Activated naive CD4-positive, alpha-beta T cell treated with anti-CD3 and anti-CD28 coated beads for 36 hours (primary cell): ENCODE results near the gene TGM3. TPM values are rescaled to one million over a fixed set of nuclear protein-coding genes. Genes with fewer than 3 reads are reported as not detected.

Source experiments
- CTCF ChIA-PET: fragments of 350-600 bp; sonication (Branson Sonifier 250); formaldehyde crosslinking; loops from one replicate; lab custom pipeline; 2021; ENCODE audit warnings: antibody characterized with exemption; lab: Charles Lee
- DNase-seq: peaks from one replicate; pipeline ENCODE4 v3.0.0-alpha.2; 2020
- H3K27ac Mint-ChIP-seq: one replicate; pipeline ENCODE4 v1.8.0; 2021; ENCODE audit warnings: mild to moderate bottlenecking, mixed read lengths
- H3K27me3 Mint-ChIP-seq: one replicate; pipeline ENCODE4 v1.8.0; 2021; ENCODE audit warnings: low read depth, mixed read lengths
- H3K36me3 Mint-ChIP-seq: one replicate; pipeline ENCODE4 v1.8.0; 2021; ENCODE audit warnings: low read depth, mixed read lengths
- H3K4me1 Mint-ChIP-seq: one replicate; pipeline ENCODE4 v1.8.0; 2021; ENCODE audit warnings: low read depth, mixed read lengths
- H3K4me3 Mint-ChIP-seq: one replicate; pipeline ENCODE4 v1.8.0; 2021; ENCODE audit warnings: mild to moderate bottlenecking, moderate library complexity, mixed read lengths
- H3K9me3 Mint-ChIP-seq: one replicate; pipeline ENCODE4 v1.8.0; 2021; ENCODE audit warnings: mixed read lengths
- intact Hi-C: fragments of 100-400 bp; cut with micrococcal nuclease; formaldehyde crosslinking; loops from one replicate; pipeline ENCODE4 v1.15.1; 2023
- total RNA-seq, 2 experiments: library from RNA; stranded (reverse); gene quantifications; one replicate each; pipeline ENCODE4 v1.2.3, GENCODE V29; 2021

Gene TGM3
- total RNA-seq, 2 experiments from 2014 or later, result not detected

- no peak for DNase-seq
- Mint-ChIP-seq H3K27me3 (peaks cover 8% of the 10 kb centered on the region), H3K9me3 (no peaks in the 10 kb centered on the region), H3K27ac (no peak overlapping the region), H3K4me1 (no peaks in the 10 kb centered on the region), H3K4me3 (no peak overlapping the region), H3K36me3 (no peaks in the 10 kb centered on the region)
- CTCF ChIA-PET, result interaction anchor here (0.6 kb wide), 1 partner anchor 97 kb away, joined by 3 read pairs; no protein-coding TSS in a partner anchor
- intact Hi-C loops, result no loop called here
Measured at GRCh38 chr20:2353231-2353630, 57.4 kb downstream of the TGM3 start.

GRCh38 chr20:2357114-2357513 lies 61.3 kb downstream of the TGM3 start:
- H3K9me3 Mint-ChIP-seq, result peaks cover 17% of the 10 kb centered on the region
- DNase-seq, result no peak
- H3K4me3 Mint-ChIP-seq, result no peak overlapping the region
- peaks cover 15% of the 10 kb centered on the region for H3K27me3 Mint-ChIP-seq
- intact Hi-C loops, result no loop called here
- no peak overlapping the region for H3K27ac Mint-ChIP-seq
- H3K4me1 Mint-ChIP-seq, result no peaks in the 10 kb centered on the region
- CTCF ChIA-PET, result interaction anchor here (0.6 to 1.5 kb wide), 3 partner anchors 30 to 268 kb away, joined by 3 to 6 read pairs (median 3); no protein-coding TSS in a partner anchor
- no peaks in the 10 kb centered on the region for H3K36me3 Mint-ChIP-seq

DNA sequence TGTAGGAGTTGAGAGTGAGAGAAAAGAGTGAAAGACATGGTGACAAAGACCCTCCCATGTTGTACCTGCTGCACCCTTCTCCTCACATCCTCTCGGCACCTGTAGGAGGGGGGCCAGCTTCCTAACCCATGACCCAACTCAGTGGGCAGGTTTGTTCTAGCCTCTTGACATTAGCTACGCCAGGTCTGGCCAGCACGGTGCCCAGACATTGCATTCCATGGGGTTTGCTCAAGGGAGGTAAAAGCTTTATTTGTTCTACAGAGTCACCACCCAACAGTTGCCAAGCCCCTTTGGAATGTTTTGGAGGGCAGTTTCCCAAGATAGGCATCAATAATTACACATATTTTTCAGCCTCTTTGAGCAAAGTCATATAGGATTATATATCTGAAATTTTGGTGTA lies 62.2 kb downstream of the TGM3 start:
- Mint-ChIP-seq H3K36me3 (no peaks in the 10 kb centered on the region), H3K4me3 (no peak overlapping the region), H3K27me3 (peaks cover 15% of the 10 kb centered on the region), H3K9me3 (peaks cover 17% of the 10 kb centered on the region), H3K4me1 (no peaks in the 10 kb centered on the region), H3K27ac (no peak overlapping the region)
- intact Hi-C loops, result no loop called here
- CTCF ChIA-PET, result no interaction called here
- DNase-seq, result no peak

DNA sequence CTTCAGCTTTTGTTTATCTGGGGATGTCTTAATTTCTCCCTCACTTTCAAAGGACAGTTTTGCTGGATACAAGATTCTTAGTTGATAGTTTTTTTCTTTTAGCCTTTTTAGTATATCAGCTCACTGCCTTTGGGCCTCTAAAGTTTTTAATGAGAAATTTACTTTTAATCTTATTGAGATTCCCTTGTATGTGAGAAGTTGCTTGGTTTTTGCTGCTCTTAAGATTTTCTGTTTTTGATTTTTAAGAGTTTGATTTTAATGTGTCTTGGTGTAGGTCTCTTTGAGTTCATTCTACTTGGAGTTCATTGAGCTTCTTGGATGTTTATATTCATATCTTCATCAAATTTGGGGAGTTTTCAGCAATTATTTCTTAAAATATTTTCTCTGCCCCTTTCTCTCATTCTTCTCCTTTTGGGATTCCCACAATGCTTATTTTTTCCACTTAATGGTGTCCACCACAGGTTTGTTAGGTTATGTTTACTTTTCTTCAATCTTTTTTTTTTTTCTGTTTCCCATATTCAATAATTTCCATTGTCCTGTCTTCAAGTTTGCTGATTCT lies 65.3 kb downstream of the TGM3 start:
- CTCF ChIA-PET, result interaction anchor here (0.6 kb wide), 2 partner anchors 124 to 751 kb away, joined by 3 read pairs; no protein-coding TSS in a partner anchor
- H3K9me3 Mint-ChIP-seq, result peaks cover 17% of the 10 kb centered on the region
- H3K4me3 Mint-ChIP-seq, result no peak overlapping the region
- no peaks in the 10 kb centered on the region for H3K36me3 Mint-ChIP-seq
- peaks cover 10% of the 10 kb centered on the region for H3K27me3 Mint-ChIP-seq
- intact Hi-C loops, result no loop called here
- no peak overlapping the region for H3K27ac Mint-ChIP-seq
- H3K4me1 Mint-ChIP-seq, result no peaks in the 10 kb centered on the region
- DNase-seq, result no peak

DNA sequence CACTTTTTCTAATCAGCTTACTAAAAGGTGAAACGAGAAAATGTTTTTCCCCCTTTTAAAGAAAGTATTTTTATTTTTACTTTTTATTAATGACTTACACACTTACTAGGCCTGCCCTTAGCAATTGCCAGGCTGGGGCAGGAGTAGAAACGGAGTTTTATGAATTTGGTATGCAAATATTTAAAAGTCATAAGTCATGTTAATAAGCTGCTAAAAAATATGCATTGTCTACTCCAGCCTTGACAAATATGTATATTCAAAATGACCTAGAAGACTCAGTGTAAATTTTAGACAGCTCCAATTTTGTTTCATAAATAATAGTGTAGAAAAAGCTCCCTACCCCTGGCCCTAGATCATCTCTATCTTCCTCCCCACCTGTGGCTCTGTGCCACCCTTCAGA lies 67.4 kb downstream of the TGM3 start:
- no peak overlapping the region for H3K27ac Mint-ChIP-seq
- no peak overlapping the region for H3K4me3 Mint-ChIP-seq
- peaks cover 16% of the 10 kb centered on the region for H3K27me3 Mint-ChIP-seq
- no peaks in the 10 kb centered on the region for H3K36me3 Mint-ChIP-seq
- intact Hi-C loops, result no loop called here
- H3K9me3 Mint-ChIP-seq, result peaks cover 17% of the 10 kb centered on the region
- no peak for DNase-seq
- no peaks in the 10 kb centered on the region for H3K4me1 Mint-ChIP-seq
- CTCF ChIA-PET, result interaction anchor here (1.8 kb wide), 1 partner anchor 16 kb away, joined by 5 read pairs; no protein-coding TSS in a partner anchor

GRCh38 chr20:2363587-2363986 lies 67.8 kb downstream of the TGM3 start:
- Mint-ChIP-seq H3K27ac (no peak overlapping the region), H3K4me1 (no peaks in the 10 kb centered on the region), H3K9me3 (peaks cover 17% of the 10 kb centered on the region), H3K36me3 (no peaks in the 10 kb centered on the region), H3K4me3 (no peak overlapping the region), H3K27me3 (peaks cover 16% of the 10 kb centered on the region)
- CTCF ChIA-PET, result interaction anchor here (1.8 kb wide), 1 partner anchor 17 kb away, joined by 5 read pairs; no protein-coding TSS in a partner anchor
- DNase-seq, result no peak
- intact Hi-C loops, result no loop called here

GRCh38 chr20:2364044-2364443 lies 68.2 kb downstream of the TGM3 start:
- Mint-ChIP-seq H3K9me3 (peaks cover 18% of the 10 kb centered on the region), H3K36me3 (no peaks in the 10 kb centered on the region), H3K4me1 (no peaks in the 10 kb centered on the region), H3K27me3 (peaks cover 16% of the 10 kb centered on the region), H3K27ac (no peak overlapping the region), H3K4me3 (no peak overlapping the region)
- CTCF ChIA-PET, result no interaction called here
- DNase-seq, result no peak
- intact Hi-C loops, result no loop called here

- Mint-ChIP-seq H3K4me3 (no peak overlapping the region), H3K9me3 (peaks cover 16% of the 10 kb centered on the region), H3K36me3 (no peaks in the 10 kb centered on the region), H3K27me3 (peaks cover 18% of the 10 kb centered on the region), H3K4me1 (no peaks in the 10 kb centered on the region), H3K27ac (no peak overlapping the region)
- CTCF ChIA-PET, result interaction anchor here (0.8 kb wide), 1 partner anchor 88 kb away, joined by 3 read pairs; no protein-coding TSS in a partner anchor
- intact Hi-C loops, result no loop called here
- no peak for DNase-seq
Measured at GRCh38 chr20:2365091-2365490, 69.3 kb downstream of the TGM3 start.

DNA sequence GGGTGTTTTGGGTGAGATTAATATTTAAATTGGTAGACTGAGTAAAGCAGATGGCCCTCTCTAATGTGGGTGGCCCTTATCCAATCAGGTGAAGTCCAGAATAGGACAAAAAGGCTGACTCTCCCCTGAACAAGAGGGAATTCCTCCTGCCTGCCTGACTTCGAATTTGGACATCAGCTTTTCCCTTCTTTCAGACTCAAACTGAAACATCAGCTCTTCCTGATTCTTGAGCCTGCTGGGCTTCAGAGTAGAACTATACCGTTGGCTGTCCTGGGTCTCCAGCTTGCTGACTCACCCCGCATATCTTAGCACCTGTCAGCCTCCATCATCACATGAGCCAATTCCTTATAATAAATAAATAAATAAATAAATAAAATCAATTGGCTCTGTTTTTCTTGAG lies 69.9 kb downstream of the TGM3 start:
- H3K36me3 Mint-ChIP-seq, result no peaks in the 10 kb centered on the region
- H3K9me3 Mint-ChIP-seq, result peaks cover 13% of the 10 kb centered on the region
- intact Hi-C loops, result no loop called here
- CTCF ChIA-PET, result interaction anchor here (0.8 kb wide), 1 partner anchor 87 kb away, joined by 3 read pairs; no protein-coding TSS in a partner anchor
- H3K27me3 Mint-ChIP-seq, result peaks cover 17% of the 10 kb centered on the region
- H3K4me1 Mint-ChIP-seq, result no peaks in the 10 kb centered on the region
- H3K27ac Mint-ChIP-seq, result no peak overlapping the region
- no peak for DNase-seq
- no peak overlapping the region for H3K4me3 Mint-ChIP-seq

DNA sequence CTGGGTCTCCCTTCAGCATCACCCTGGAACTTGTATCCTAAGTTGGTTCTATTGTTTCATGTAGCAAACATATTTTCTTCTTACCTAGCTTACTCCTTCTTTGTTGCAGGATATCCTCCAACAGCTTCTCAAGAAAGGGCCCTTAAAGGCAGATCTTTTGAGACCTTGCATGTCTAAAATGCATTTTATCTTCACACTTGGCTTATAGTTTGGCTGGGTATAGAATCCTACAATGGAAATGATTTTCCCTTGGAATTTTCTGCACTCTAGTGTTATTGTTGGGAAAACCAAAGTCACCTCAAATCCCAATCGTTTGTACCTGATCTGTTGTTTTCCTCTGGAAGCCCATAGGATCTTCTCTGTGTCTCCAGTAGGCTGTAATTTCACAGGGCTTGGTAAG lies 72.8 kb downstream of the TGM3 start:
- CTCF ChIA-PET, result interaction anchor here (1.1 kb wide), 1 partner anchor 18 kb away, joined by 4 read pairs; no protein-coding TSS in a partner anchor
- DNase-seq, result no peak
- intact Hi-C loops, result no loop called here
- Mint-ChIP-seq H3K36me3 (no peaks in the 10 kb centered on the region), H3K4me3 (no peak overlapping the region), H3K4me1 (no peaks in the 10 kb centered on the region), H3K27ac (no peak overlapping the region), H3K9me3 (peaks cover 2% of the 10 kb centered on the region), H3K27me3 (peaks cover 31% of the 10 kb centered on the region)

DNA sequence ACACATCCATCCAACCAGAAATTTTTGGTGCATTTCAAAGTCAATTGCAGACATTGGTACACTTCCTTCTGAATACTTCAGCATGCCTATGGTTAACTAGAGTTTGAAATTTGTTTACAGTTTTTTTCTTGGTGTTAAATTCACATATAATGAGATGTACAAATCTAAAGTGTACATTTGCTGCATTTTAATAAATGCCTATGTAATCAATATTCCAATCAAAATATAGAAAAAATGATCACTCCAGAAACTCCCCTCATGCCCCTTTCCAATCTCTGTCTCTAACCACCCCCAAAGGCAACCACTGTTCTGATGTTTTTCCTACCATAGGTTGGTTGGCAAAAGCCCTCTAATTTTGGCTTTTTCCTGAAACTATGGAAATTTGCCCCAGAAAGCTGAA lies 77.3 kb downstream of the TGM3 start:
- CTCF ChIA-PET, result interaction anchor here (1.0 kb wide), 1 partner anchor 23 kb away, joined by 3 read pairs; no protein-coding TSS in a partner anchor
- Mint-ChIP-seq H3K27me3 (peaks cover 31% of the 10 kb centered on the region), H3K9me3 (peaks cover 2% of the 10 kb centered on the region)

DNA sequence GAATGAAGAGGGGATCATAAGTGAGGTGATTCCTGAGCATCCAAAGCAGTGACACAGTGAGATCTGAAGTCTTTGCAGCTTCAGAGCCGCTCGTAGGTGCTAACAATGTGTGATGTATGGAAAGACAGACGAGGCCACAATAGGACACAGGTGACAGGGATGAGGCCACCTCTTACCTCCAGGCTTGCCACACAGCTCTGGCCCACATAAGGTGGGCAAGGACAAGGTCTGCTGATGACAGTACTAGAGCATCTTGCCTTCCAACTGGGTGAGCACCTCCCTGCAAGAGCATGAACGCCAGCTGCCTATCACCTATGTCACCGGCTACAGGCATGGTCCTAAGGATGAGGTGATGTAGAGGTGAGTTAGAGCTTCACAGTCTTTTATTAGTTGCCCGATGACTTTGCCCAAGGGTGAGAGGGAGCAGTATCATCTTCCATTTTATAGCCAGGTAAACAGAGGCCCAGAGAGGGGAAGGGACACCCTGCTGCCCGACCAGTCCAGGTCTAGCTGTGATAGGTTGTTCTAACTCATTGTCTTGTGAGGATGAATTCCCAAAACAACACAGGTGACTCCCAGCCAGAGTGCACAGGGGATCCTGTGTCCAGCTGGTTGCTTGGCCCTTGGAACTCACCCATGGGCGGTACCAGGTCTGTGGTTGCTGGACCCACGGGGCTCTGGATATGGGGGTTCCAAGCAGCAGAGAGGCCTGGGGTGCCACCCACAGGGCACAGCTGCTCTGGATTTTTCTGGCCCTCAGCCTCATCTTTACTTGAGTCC lies 78.7 kb downstream of the TGM3 start:
- no peaks in the 10 kb centered on the region for H3K36me3 Mint-ChIP-seq
- no peak for DNase-seq
- CTCF ChIA-PET, result interaction anchor here (0.9 kb wide), 1 partner anchor 12 kb away, joined by 3 read pairs; no protein-coding TSS in a partner anchor
- H3K4me3 Mint-ChIP-seq, result no peak overlapping the region
- no peaks in the 10 kb centered on the region for H3K9me3 Mint-ChIP-seq
- no peak overlapping the region for H3K27ac Mint-ChIP-seq
- intact Hi-C loops, result no loop called here
- peaks cover 12% of the 10 kb centered on the region for H3K4me1 Mint-ChIP-seq
- peaks cover 35% of the 10 kb centered on the region for H3K27me3 Mint-ChIP-seq

More for the DNA sequence above, 77.3 kb downstream of the TGM3 start:
- intact Hi-C loops, result no loop called here
- H3K4me3 Mint-ChIP-seq, result no peak overlapping the region
- H3K27ac Mint-ChIP-seq, result no peak overlapping the region
- H3K4me1 Mint-ChIP-seq, result no peaks in the 10 kb centered on the region
- no peaks in the 10 kb centered on the region for H3K36me3 Mint-ChIP-seq
- no peak for DNase-seq
